Fibroblast of pulmonary artery (primary cell): Measurements from ENCODE around the gene FOXJ3.

Experiments used
- DNase-seq: peaks from one replicate; pipeline ENCODE4 v3.0.0-alpha.2; 2010; ENCODE audit warnings: low read depth
- H3K4me3 ChIP-seq: replicated peaks from 2 replicates; pipeline ENCODE4 v1.5.1; 2011; ENCODE audit warnings: low read depth, mild to moderate bottlenecking, control low read depth, low read length, moderate library complexity
- TF ChIP-seq, protein P1 (sequence below): IDR thresholded peaks from 2 replicates; pipeline ENCODE4 v1.5.1; 2011; ENCODE audit warnings: mild to moderate bottlenecking, control low read depth, low read length, inconsistent platforms; ENCODE audit errors: missing control alignments

The FOXJ3 gene

DNA sequence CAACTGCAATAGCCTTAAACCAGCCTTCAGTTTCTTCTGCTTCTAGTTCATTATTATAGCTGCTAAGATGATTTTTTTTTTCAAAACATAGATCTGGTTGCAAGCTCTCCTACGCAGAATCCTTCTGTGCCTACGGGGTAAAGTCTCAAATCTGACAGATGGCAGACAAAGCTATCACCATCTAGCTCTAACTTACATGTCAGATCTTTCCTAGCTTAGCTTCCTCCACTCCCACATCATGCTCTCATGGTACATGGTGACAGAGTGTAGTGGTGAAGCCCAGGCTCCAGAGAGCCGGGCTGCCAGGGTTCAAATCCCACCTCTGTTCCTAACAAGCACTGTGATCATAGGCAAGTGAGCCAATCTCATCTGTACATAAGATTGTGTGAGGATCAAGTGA lies 206.1 kb downstream of the FOXJ3 start:
- TF ChIP-seq, protein P1, sequence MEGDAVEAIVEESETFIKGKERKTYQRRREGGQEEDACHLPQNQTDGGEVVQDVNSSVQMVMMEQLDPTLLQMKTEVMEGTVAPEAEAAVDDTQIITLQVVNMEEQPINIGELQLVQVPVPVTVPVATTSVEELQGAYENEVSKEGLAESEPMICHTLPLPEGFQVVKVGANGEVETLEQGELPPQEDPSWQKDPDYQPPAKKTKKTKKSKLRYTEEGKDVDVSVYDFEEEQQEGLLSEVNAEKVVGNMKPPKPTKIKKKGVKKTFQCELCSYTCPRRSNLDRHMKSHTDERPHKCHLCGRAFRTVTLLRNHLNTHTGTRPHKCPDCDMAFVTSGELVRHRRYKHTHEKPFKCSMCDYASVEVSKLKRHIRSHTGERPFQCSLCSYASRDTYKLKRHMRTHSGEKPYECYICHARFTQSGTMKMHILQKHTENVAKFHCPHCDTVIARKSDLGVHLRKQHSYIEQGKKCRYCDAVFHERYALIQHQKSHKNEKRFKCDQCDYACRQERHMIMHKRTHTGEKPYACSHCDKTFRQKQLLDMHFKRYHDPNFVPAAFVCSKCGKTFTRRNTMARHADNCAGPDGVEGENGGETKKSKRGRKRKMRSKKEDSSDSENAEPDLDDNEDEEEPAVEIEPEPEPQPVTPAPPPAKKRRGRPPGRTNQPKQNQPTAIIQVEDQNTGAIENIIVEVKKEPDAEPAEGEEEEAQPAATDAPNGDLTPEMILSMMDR: no peak
- no peak overlapping the region for H3K4me3 ChIP-seq
- DNase-seq: no peak

DNA sequence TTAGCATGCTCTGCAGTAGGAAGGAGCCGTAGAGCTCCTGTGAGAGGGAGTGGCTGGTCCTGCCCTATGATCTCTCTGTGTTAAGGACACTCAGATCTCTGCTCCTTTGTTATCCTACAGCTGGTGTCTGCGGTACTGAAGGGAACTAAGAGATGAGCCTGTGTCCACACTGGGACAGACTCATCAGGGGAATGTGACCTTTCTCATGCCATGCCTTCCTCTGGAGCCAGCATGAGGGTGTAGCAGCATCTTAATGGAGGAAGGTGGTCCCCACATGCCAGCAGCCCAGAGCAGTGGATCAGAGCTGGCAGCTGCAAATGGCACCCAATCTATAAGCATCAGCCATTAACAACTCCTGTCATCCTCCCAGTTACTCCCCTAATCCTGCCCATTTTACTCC lies 206.5 kb downstream of the FOXJ3 start:
- H3K4me3 ChIP-seq: no peak overlapping the region
- DNase-seq: no peak
- TF ChIP-seq, protein P1: no peak

DNA sequence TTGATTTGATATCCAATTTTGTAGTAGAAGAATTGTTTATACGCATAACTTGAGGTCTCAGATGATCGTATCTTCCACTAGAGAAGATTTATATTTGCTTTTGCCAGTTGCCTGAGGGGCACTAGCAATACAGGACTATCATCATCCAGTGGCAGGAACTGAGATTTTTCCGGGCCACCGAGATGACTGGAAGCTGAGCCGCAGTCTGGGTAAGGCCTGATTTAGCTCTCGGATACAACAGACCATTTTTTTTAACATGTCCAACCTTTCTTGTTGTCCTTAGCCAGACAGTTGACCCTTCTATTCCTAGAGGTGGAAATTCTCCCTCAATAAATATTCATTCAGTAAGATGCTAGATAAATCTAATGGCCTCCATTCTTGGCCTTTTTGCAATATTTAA lies 207.3 kb downstream of the FOXJ3 start:
- no peak overlapping the region for H3K4me3 ChIP-seq
- no peak for DNase-seq
- TF ChIP-seq, protein P1: no peak
